ENCODE results near the gene SLC12A8. TPM values are rescaled to one million over a fixed set of nuclear protein-coding genes. Genes with fewer than 3 reads are reported as not detected.

SLC12A8 gene
- total RNA-seq, 1 donor from 2014 or later: 9.1 TPM

- Histone ChIP-seq H3K9me3 (no peaks in the 10 kb centered on the region), H3K4me3 (peak overlapping the region; percentile 60), H3K36me3 (no peaks in the 10 kb centered on the region), H3K27me3 (ENCODE audit: low read depth) (peaks cover 33% of the 10 kb centered on the region), H3K4me1 (peaks cover 12% of the 10 kb centered on the region), H3K27ac (no peak overlapping the region)
- DNase-seq: no peak
- intact Hi-C loops (cut with DNase I): no loop called here
- no peak for TF ChIP-seq CTCF (IDR thresholded peaks at IDR 0.05)
- peak; percentile 53 to 61 for ATAC-seq
These were observed 941 bp downstream of the SLC12A8 start for GRCh38 chr3:125211523-125212090.

GRCh38 chr3:125207949-125208568 is 4.5 kb downstream of the SLC12A8 start:
- Histone ChIP-seq H3K9me3 (no peaks in the 10 kb centered on the region), H3K27ac (no peak overlapping the region), H3K4me3 (no peak overlapping the region), H3K36me3 (no peaks in the 10 kb centered on the region), H3K4me1 (peaks cover 11% of the 10 kb centered on the region), H3K27me3 (ENCODE audit: low read depth) (peaks cover 19% of the 10 kb centered on the region)
- intact Hi-C loops (cut with DNase I): no loop called here
- DNase-seq (no peak), ATAC-seq (no peak)
- no peak for TF ChIP-seq CTCF (IDR thresholded peaks at IDR 0.05)

DNA sequence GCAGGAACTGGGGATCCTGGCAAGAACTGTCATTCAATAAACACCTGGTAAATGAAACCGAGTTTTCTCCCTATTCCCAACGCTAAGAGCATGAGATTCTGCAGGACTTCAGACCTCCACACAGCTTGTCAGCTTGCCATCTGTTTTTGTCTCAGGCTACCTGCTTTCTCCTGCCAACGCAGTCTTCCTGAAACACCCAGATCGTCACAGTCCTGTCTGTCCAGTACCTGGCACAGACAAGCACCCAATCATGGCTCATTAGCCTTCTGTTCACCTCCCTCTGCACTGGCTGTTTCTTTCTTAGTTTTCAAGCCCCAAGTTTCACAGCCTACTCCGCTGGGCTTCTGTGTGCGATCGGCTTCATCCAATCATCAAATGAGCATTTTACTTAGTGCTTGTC is 5.0 kb downstream of the SLC12A8 start:
- Histone ChIP-seq H3K9me3 (no peaks in the 10 kb centered on the region), H3K36me3 (no peaks in the 10 kb centered on the region), H3K27ac (no peak overlapping the region), H3K4me1 (peaks cover 5% of the 10 kb centered on the region), H3K27me3 (ENCODE audit: low read depth) (peaks cover 14% of the 10 kb centered on the region), H3K4me3 (no peak overlapping the region)
- no peak for DNase-seq
- intact Hi-C loops (cut with DNase I): no loop called here
- ATAC-seq: no peak
- TF ChIP-seq CTCF (IDR thresholded peaks at IDR 0.05): no peak

DNA sequence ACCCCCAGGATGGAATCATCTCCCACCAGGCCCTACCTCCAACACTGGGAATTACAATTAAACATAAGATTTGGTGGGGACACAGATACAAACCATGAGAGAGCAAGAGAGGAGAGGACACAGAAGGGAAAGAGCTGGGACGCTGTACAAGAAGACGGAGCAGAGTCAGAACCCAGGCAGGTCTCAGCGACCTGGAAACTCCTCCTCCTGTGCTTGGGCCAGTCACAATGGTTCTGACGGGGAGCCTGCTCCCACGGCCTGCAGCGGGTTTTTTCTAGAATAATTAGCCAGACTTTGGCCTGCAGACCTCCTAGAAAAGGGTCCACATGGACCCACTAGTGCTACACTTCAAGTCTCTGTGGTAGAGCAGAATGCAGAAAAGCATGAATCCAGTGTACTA is 5.6 kb downstream of the SLC12A8 start:
- Histone ChIP-seq H3K4me3 (no peak overlapping the region), H3K27ac (no peak overlapping the region), H3K36me3 (no peaks in the 10 kb centered on the region), H3K27me3 (ENCODE audit: low read depth) (peaks cover 8% of the 10 kb centered on the region), H3K9me3 (no peaks in the 10 kb centered on the region), H3K4me1 (no peaks in the 10 kb centered on the region)
- intact Hi-C loops (cut with DNase I): no loop called here
- DNase-seq (no peak), ATAC-seq (no peak)
- no peak for TF ChIP-seq CTCF (IDR thresholded peaks at IDR 0.05)

DNA sequence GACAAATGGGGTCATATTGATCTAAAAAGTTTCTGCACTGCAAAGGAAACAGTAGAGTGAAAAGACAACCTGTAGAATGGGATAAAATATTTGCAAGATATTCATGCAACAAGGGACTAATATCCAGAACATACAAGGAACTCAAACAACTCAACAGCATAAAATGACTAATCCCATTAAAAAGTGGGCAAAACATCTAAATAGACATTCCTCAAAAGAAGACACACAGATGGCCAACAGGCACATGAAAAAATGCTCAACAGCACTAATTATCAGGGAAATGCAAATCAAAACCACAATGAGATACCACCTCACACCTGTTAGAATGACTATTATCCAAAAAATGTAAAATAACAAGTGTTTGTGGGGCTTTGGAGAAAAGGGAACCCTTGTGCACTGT is 8.8 kb downstream of the SLC12A8 start:
- H3K27me3 ChIP-seq (ENCODE audit: low read depth): no peaks in the 10 kb centered on the region
- ATAC-seq (no peak), DNase-seq (no peak)
- H3K27ac ChIP-seq: no peak overlapping the region
- no peak overlapping the region for H3K4me3 ChIP-seq
- no peaks in the 10 kb centered on the region for H3K4me1 ChIP-seq
- no peaks in the 10 kb centered on the region for H3K36me3 ChIP-seq
- no peaks in the 10 kb centered on the region for H3K9me3 ChIP-seq
- intact Hi-C loops (cut with DNase I): no loop called here
- TF ChIP-seq CTCF (IDR thresholded peaks at IDR 0.05): no peak
